ENCODE measurements around the gene AVPI1.

- TF ChIP-seq REST (IDR thresholded peaks at IDR 0.05) (no peak), YY1 (IDR thresholded peaks at IDR 0.05) (no peak), RAD21 (IDR thresholded peaks at IDR 0.05) (no peak), SP1 (IDR thresholded peaks at IDR 0.05) (no peak), HNF4A (conservative IDR thresholded peaks at IDR 0.05) (no peak), MAX (IDR thresholded peaks at IDR 0.05) (no peak)
- TF ChIP-seq, protein P1, sequence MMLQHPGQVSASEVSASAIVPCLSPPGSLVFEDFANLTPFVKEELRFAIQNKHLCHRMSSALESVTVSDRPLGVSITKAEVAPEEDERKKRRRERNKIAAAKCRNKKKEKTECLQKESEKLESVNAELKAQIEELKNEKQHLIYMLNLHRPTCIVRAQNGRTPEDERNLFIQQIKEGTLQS (IDR thresholded peaks at IDR 0.05), result no peak
- TF ChIP-seq, protein P2, sequence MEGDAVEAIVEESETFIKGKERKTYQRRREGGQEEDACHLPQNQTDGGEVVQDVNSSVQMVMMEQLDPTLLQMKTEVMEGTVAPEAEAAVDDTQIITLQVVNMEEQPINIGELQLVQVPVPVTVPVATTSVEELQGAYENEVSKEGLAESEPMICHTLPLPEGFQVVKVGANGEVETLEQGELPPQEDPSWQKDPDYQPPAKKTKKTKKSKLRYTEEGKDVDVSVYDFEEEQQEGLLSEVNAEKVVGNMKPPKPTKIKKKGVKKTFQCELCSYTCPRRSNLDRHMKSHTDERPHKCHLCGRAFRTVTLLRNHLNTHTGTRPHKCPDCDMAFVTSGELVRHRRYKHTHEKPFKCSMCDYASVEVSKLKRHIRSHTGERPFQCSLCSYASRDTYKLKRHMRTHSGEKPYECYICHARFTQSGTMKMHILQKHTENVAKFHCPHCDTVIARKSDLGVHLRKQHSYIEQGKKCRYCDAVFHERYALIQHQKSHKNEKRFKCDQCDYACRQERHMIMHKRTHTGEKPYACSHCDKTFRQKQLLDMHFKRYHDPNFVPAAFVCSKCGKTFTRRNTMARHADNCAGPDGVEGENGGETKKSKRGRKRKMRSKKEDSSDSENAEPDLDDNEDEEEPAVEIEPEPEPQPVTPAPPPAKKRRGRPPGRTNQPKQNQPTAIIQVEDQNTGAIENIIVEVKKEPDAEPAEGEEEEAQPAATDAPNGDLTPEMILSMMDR (IDR thresholded peaks at IDR 0.05; ENCODE audit: low read depth, low read length, missing input control), result no peak
Observed at GRCh38 chr10:97627731-97628130, 59.3 kb downstream of the AVPI1 start.

All from liver (tissue), 3 donors.